ENCODE results near the gene CDS2. TPM values are rescaled to one million over a fixed set of nuclear protein-coding genes. Genes with fewer than 3 reads are reported as not detected.

Gene CDS2
- total RNA-seq, 2 donors from 2014 or later: 40.3 to 40.8 TPM

- Mint-ChIP-seq H3K36me3 (no peaks in the 10 kb centered on the region), H3K9me3 (no peaks in the 10 kb centered on the region), H3K27ac (peak overlapping the region in 1 of 2 donors; percentile 62)
- DNase-seq (ENCODE audit: low spot score in 2 of 2) (peak in 1 of 2 donors; percentile 71), ATAC-seq (peak; percentile 92 to 96)
Measured at GRCh38 chr20:5205348-5206210, 78.8 kb downstream of the CDS2 start.

- no peak for ATAC-seq
- no peak for DNase-seq (ENCODE audit: low spot score in 2 of 2)
- Mint-ChIP-seq H3K9me3 (no peaks in the 10 kb centered on the region), H3K36me3 (no peaks in the 10 kb centered on the region), H3K27ac (no peak overlapping the region)
Measured at GRCh38 chr20:5207138-5207537, 80.3 kb downstream of the CDS2 start.

- Mint-ChIP-seq H3K9me3 (no peaks in the 10 kb centered on the region), H3K36me3 (no peaks in the 10 kb centered on the region), H3K27ac (no peak overlapping the region)
- no peak for ATAC-seq
- no peak for DNase-seq (ENCODE audit: low spot score in 2 of 2)
Measured at GRCh38 chr20:5211803-5212714, 85.3 kb downstream of the CDS2 start.

GRCh38 chr20:5212907-5213487 lies 86.2 kb downstream of the CDS2 start:
- no peak for ATAC-seq
- Mint-ChIP-seq H3K9me3 (no peaks in the 10 kb centered on the region), H3K36me3 (no peaks in the 10 kb centered on the region), H3K27ac (no peak overlapping the region)
- DNase-seq (ENCODE audit: low spot score in 2 of 2): no peak

- Mint-ChIP-seq H3K27ac (no peak overlapping the region), H3K36me3 (no peaks in the 10 kb centered on the region), H3K9me3 (no peaks in the 10 kb centered on the region)
- ATAC-seq (no peak), DNase-seq (ENCODE audit: low spot score in 2 of 2) (no peak)
Measured at GRCh38 chr20:5214826-5215225, 88.0 kb downstream of the CDS2 start.

- no peak for ATAC-seq
- Mint-ChIP-seq H3K27ac (no peak overlapping the region), H3K9me3 (no peaks in the 10 kb centered on the region), H3K36me3 (no peaks in the 10 kb centered on the region)
- no peak for DNase-seq (ENCODE audit: low spot score in 2 of 2)
Measured at GRCh38 chr20:5215672-5216304, 89.0 kb downstream of the CDS2 start.

- Mint-ChIP-seq H3K36me3 (no peaks in the 10 kb centered on the region), H3K27ac (no peak overlapping the region), H3K9me3 (no peaks in the 10 kb centered on the region)
- DNase-seq (ENCODE audit: low spot score in 2 of 2) (no peak), ATAC-seq (no peak)
Measured at GRCh38 chr20:5216663-5217062, 89.9 kb downstream of the CDS2 start.

- Mint-ChIP-seq H3K9me3 (no peaks in the 10 kb centered on the region), H3K27ac (no peak overlapping the region), H3K36me3 (no peaks in the 10 kb centered on the region)
- ATAC-seq (no peak), DNase-seq (ENCODE audit: low spot score in 2 of 2) (no peak)
Measured at GRCh38 chr20:5217616-5218015, 90.8 kb downstream of the CDS2 start.

GRCh38 chr20:5220321-5221060 lies 93.7 kb downstream of the CDS2 start:
- DNase-seq (ENCODE audit: low spot score in 2 of 2) (no peak), ATAC-seq (no peak)
- Mint-ChIP-seq H3K27ac (no peak overlapping the region), H3K9me3 (no peaks in the 10 kb centered on the region), H3K36me3 (no peaks in the 10 kb centered on the region)

- DNase-seq (ENCODE audit: low spot score in 2 of 2) (no peak), ATAC-seq (no peak)
- no peaks in the 10 kb centered on the region for H3K9me3 Mint-ChIP-seq
- no peak overlapping the region for H3K27ac Mint-ChIP-seq
- H3K36me3 Mint-ChIP-seq: no peaks in the 10 kb centered on the region
Measured at GRCh38 chr20:5221061-5221430, 94.2 kb downstream of the CDS2 start.

GRCh38 chr20:5222919-5223634 lies 96.3 kb downstream of the CDS2 start:
- Mint-ChIP-seq H3K27ac (no peak overlapping the region), H3K9me3 (no peaks in the 10 kb centered on the region), H3K36me3 (no peaks in the 10 kb centered on the region)
- DNase-seq (ENCODE audit: low spot score in 2 of 2): peak in 1 of 2 donors; percentile 56
- ATAC-seq: peak; percentile 73 to 74

GRCh38 chr20:5230544-5230943 lies 103.7 kb downstream of the CDS2 start:
- H3K27ac Mint-ChIP-seq: no peak overlapping the region
- DNase-seq (ENCODE audit: low spot score in 2 of 2) (no peak), ATAC-seq (no peak)
- no peaks in the 10 kb centered on the region for H3K36me3 Mint-ChIP-seq
- no peaks in the 10 kb centered on the region for H3K9me3 Mint-ChIP-seq

- H3K9me3 Mint-ChIP-seq: peaks cover 0 to 7% of the 10 kb centered on the region in 2 donors
- no peak for DNase-seq (ENCODE audit: low spot score in 2 of 2)
- H3K27ac Mint-ChIP-seq: no peak overlapping the region
- H3K36me3 Mint-ChIP-seq: no peaks in the 10 kb centered on the region
- ATAC-seq: no peak
Measured at GRCh38 chr20:5234158-5234557, 107.3 kb downstream of the CDS2 start.

- Mint-ChIP-seq H3K9me3 (peaks cover 0 to 7% of the 10 kb centered on the region in 2 donors), H3K27ac (no peak overlapping the region), H3K36me3 (no peaks in the 10 kb centered on the region)
- no peak for ATAC-seq
- no peak for DNase-seq (ENCODE audit: low spot score in 2 of 2)
Measured at GRCh38 chr20:5234978-5235377, 108.2 kb downstream of the CDS2 start.
